Activated CD8-positive, alpha-beta memory T cell treated with anti-CD3 and anti-CD28 coated beads, Interleukin-2, amount 50 U/mL, for 24 hours (primary cell): ENCODE measurements around the gene ABLIM2.

ENCODE experiments used
- DNase-seq: peaks from one replicate; pipeline ENCODE4 v3.0.0-alpha.2; 2020; ENCODE audit errors: extremely low read depth

ABLIM2 gene

GRCh38 chr4:8047837-8048678, 110.6 kb downstream of the ABLIM2 start:
- no peak for DNase-seq

GRCh38 chr4:8046925-8047541, 111.6 kb downstream of the ABLIM2 start:
- no peak for DNase-seq

- DNase-seq = no peak
Observed at GRCh38 chr4:8045909-8046308, 112.7 kb downstream of the ABLIM2 start.

GRCh38 chr4:8044699-8045098, 113.9 kb downstream of the ABLIM2 start:
- no peak for DNase-seq

GRCh38 chr4:8044244-8044643, 114.4 kb downstream of the ABLIM2 start:
- no peak for DNase-seq

- no peak for DNase-seq
Observed at GRCh38 chr4:8043596-8043995, 115.0 kb downstream of the ABLIM2 start.

GRCh38 chr4:8041868-8042267, 116.7 kb downstream of the ABLIM2 start:
- DNase-seq = no peak

GRCh38 chr4:8041172-8041571, 117.4 kb downstream of the ABLIM2 start:
- no peak for DNase-seq

- no peak for DNase-seq
Observed at GRCh38 chr4:8040607-8041006, 118.0 kb downstream of the ABLIM2 start.

GRCh38 chr4:8039853-8040252, 118.8 kb downstream of the ABLIM2 start:
- DNase-seq = no peak

- no peak for DNase-seq
Observed at GRCh38 chr4:8039290-8039689, 119.3 kb downstream of the ABLIM2 start.

GRCh38 chr4:8038719-8039251, 119.8 kb downstream of the ABLIM2 start:
- DNase-seq = no peak

- DNase-seq = no peak
Observed at GRCh38 chr4:8038083-8038482, 120.5 kb downstream of the ABLIM2 start.

- no peak for DNase-seq
Observed at GRCh38 chr4:8037150-8037769, 121.4 kb downstream of the ABLIM2 start.

GRCh38 chr4:8035371-8035780, 123.2 kb downstream of the ABLIM2 start:
- no peak for DNase-seq

GRCh38 chr4:8033829-8034528, 124.6 kb downstream of the ABLIM2 start:
- no peak for DNase-seq

- no peak for DNase-seq
Observed at GRCh38 chr4:8033067-8033755, 125.4 kb downstream of the ABLIM2 start.

GRCh38 chr4:8032381-8032780, 126.2 kb downstream of the ABLIM2 start:
- no peak for DNase-seq

GRCh38 chr4:8030121-8030781, 128.4 kb downstream of the ABLIM2 start:
- DNase-seq = no peak

- DNase-seq = no peak
Observed at GRCh38 chr4:8029689-8030088, 128.9 kb downstream of the ABLIM2 start.
